Gastrocnemius medialis (tissue), 4 donors: Measurements from ENCODE around the gene AASDH.

Experiments used
- POLR2A ChIP-seq, 2 donors: fragments of 450-650 bp; IDR thresholded peaks; one replicate each; pipeline ENCODE4 v1.6.1; 2017; ENCODE audit warnings: antibody characterized with exemption in 2 of 2, mild to moderate bottlenecking in 2 of 2, moderate library complexity in 2 of 2
- TF ChIP-seq, protein P1 (sequence below), 5 experiments: fragments of 450-650 bp in 3 of 5; fragments of 200-600 bp in 2 of 5; sonication (generic) in 2 of 5; IDR thresholded peaks in 4 of 5; conservative IDR thresholded peaks in 1 of 5; 1 replicate in 4 of 5; 2 replicates in 1 of 5; pipeline ENCODE4 v1.5.1; 2016 to 2019; ENCODE audit warnings: antibody characterized with exemption in 5 of 5, mild to moderate bottlenecking in 3 of 5, moderate library complexity in 3 of 5

GRCh38 chr4:56371426-56372220, 15.7 kb downstream of the AASDH start:
- no peak for TF ChIP-seq POLR2A (IDR thresholded peaks at IDR 0.05)
- TF ChIP-seq, protein P1, sequence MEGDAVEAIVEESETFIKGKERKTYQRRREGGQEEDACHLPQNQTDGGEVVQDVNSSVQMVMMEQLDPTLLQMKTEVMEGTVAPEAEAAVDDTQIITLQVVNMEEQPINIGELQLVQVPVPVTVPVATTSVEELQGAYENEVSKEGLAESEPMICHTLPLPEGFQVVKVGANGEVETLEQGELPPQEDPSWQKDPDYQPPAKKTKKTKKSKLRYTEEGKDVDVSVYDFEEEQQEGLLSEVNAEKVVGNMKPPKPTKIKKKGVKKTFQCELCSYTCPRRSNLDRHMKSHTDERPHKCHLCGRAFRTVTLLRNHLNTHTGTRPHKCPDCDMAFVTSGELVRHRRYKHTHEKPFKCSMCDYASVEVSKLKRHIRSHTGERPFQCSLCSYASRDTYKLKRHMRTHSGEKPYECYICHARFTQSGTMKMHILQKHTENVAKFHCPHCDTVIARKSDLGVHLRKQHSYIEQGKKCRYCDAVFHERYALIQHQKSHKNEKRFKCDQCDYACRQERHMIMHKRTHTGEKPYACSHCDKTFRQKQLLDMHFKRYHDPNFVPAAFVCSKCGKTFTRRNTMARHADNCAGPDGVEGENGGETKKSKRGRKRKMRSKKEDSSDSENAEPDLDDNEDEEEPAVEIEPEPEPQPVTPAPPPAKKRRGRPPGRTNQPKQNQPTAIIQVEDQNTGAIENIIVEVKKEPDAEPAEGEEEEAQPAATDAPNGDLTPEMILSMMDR (IDR thresholded peaks at IDR 0.05 in 4 of 5, conservative IDR thresholded peaks at IDR 0.05 in 1 of 5), result no peak
